ENCODE measurements around the gene TTR.

The TTR gene

GRCh38 chr18:31591628-31592027 is at the start of gene TTR:
Gene TTR (plus strand): TSS chr18:31591877. CDS start chr18:31591903, 26 bp downstream.
- no peak for DNase-seq (ENCODE audit: low read depth)

GRCh38 chr18:31546476-31546875 is 45.2 kb upstream of the TTR start:
- DNase-seq (ENCODE audit: low read depth) = no peak

- no peak for DNase-seq (ENCODE audit: low read depth)
These were observed 42.8 kb upstream of the TTR start for GRCh38 chr18:31548853-31549252.

- no peak for DNase-seq (ENCODE audit: low read depth)
These were observed 42.3 kb upstream of the TTR start for GRCh38 chr18:31549416-31549815.

GRCh38 chr18:31551883-31552282 is 39.8 kb upstream of the TTR start:
- no peak for DNase-seq (ENCODE audit: low read depth)

GRCh38 chr18:31553800-31554199 is 37.9 kb upstream of the TTR start:
- DNase-seq (ENCODE audit: low read depth) = no peak

GRCh38 chr18:31554776-31555175 is 36.9 kb upstream of the TTR start:
- DNase-seq (ENCODE audit: low read depth) = no peak

- DNase-seq (ENCODE audit: low read depth) = peak; percentile 16
These were observed 35.5 kb upstream of the TTR start for GRCh38 chr18:31555971-31556747.

GRCh38 chr18:31557446-31557845 is 34.2 kb upstream of the TTR start:
- no peak for DNase-seq (ENCODE audit: low read depth)

- no peak for DNase-seq (ENCODE audit: low read depth)
These were observed 33.1 kb upstream of the TTR start for GRCh38 chr18:31558567-31558966.

GRCh38 chr18:31562726-31563125 is 29.0 kb upstream of the TTR start:
- no peak for DNase-seq (ENCODE audit: low read depth)

GRCh38 chr18:31563778-31564177 is 27.9 kb upstream of the TTR start:
- no peak for DNase-seq (ENCODE audit: low read depth)

GRCh38 chr18:31565345-31565744 is 26.3 kb upstream of the TTR start:
- DNase-seq (ENCODE audit: low read depth) = no peak

- DNase-seq (ENCODE audit: low read depth) = no peak
These were observed 25.7 kb upstream of the TTR start for GRCh38 chr18:31565782-31566512.

GRCh38 chr18:31566576-31567306 is 24.9 kb upstream of the TTR start:
- no peak for DNase-seq (ENCODE audit: low read depth)

- DNase-seq (ENCODE audit: low read depth) = no peak
These were observed 19.3 kb upstream of the TTR start for GRCh38 chr18:31572368-31572767.

- DNase-seq (ENCODE audit: low read depth) = no peak
These were observed 18.6 kb upstream of the TTR start for GRCh38 chr18:31573051-31573450.

GRCh38 chr18:31574359-31574758 is 17.3 kb upstream of the TTR start:
- no peak for DNase-seq (ENCODE audit: low read depth)

GRCh38 chr18:31575515-31576257 is 16.0 kb upstream of the TTR start:
- DNase-seq (ENCODE audit: low read depth) = no peak

- no peak for DNase-seq (ENCODE audit: low read depth)
These were observed 15.0 kb upstream of the TTR start for GRCh38 chr18:31576670-31577069.

GRCh38 chr18:31577195-31577594 is 14.5 kb upstream of the TTR start:
- no peak for DNase-seq (ENCODE audit: low read depth)

- no peak for DNase-seq (ENCODE audit: low read depth)
These were observed 13.6 kb upstream of the TTR start for GRCh38 chr18:31578126-31578525.

Measured in stimulated activated CD8-positive, alpha-beta memory T cell treated with anti-CD3 and anti-CD28 coated beads, Interleukin-12 subunit alpha, Interleukin-12 subunit beta, amount 100 ng/mL, for 1 hour (primary cell).